Natural killer cell (primary cell): ENCODE data around the gene TBKBP1. TPM values are rescaled to one million over a fixed set of nuclear protein-coding genes. Genes with fewer than 3 reads are reported as not detected.

ENCODE experiments used
- ATAC-seq, 3 donors: fragments of 150-1000 bp in 2 of 3; fragments of 200-7000 bp in 1 of 3; cut with Tn5 transposase; 1 replicate in 1 of 3; 2 replicates in 2 of 3; pipeline ENCODE4 v1.10.0; 2021; ENCODE audit warnings: mild to moderate bottlenecking in 2 of 3, moderate library complexity in 2 of 3
- DNase-seq, 2 donors: peaks; one replicate each; pipeline versions ENCODE4 v3.0.0 to v3.0.0-alpha.2; 2013 to 2021; ENCODE audit warnings: mixed read lengths in 1 of 2
- H3K27ac ChIP-seq: one replicate; pipeline ENCODE4 v1.5.1; 2013; ENCODE audit warnings: mild to moderate bottlenecking, low read length
- H3K27me3 ChIP-seq: one replicate; pipeline ENCODE4 v1.6.1; 2013; ENCODE audit warnings: low read length; ENCODE audit not compliant: control insufficient read depth, insufficient read depth
- H3K36me3 ChIP-seq: one replicate; pipeline ENCODE4 v1.6.1; 2013; ENCODE audit warnings: low read length; ENCODE audit not compliant: control insufficient read depth, insufficient read depth
- H3K4me1 ChIP-seq: one replicate; pipeline ENCODE4 v1.6.1; 2013; ENCODE audit warnings: low read length; ENCODE audit not compliant: control insufficient read depth, insufficient read depth
- H3K4me3 ChIP-seq: one replicate; pipeline ENCODE4 v1.5.1; 2013; ENCODE audit warnings: low read length
- H3K9me3 ChIP-seq: one replicate; pipeline ENCODE4 v1.6.1; 2013; ENCODE audit warnings: low read length; ENCODE audit not compliant: control insufficient read depth, insufficient read depth
- H3K27ac Mint-ChIP-seq, 2 donors: one replicate each; pipeline ENCODE4 v1.8.0; 2022; ENCODE audit warnings: mild to moderate bottlenecking in 2 of 2, mixed read lengths in 2 of 2, moderate library complexity in 1 of 2
- H3K27me3 Mint-ChIP-seq, 2 donors: one replicate each; pipeline ENCODE4 v1.8.0; 2022; ENCODE audit warnings: low read depth in 2 of 2, mixed read lengths in 2 of 2
- H3K36me3 Mint-ChIP-seq: one replicate; pipeline ENCODE4 v1.8.0; 2022; ENCODE audit warnings: mixed read lengths
- H3K4me1 Mint-ChIP-seq, 2 donors: one replicate each; pipeline ENCODE4 v1.8.0; 2022; ENCODE audit warnings: mixed read lengths in 2 of 2
- H3K4me3 Mint-ChIP-seq: one replicate; pipeline ENCODE4 v1.8.0; 2022; ENCODE audit warnings: mild to moderate bottlenecking, moderate library complexity, mixed read lengths
- H3K9me3 Mint-ChIP-seq, 2 donors: one replicate each; pipeline ENCODE4 v1.8.0; 2022; ENCODE audit warnings: mixed read lengths in 2 of 2
- WGBS: methylation state at CpG from one replicate; pipeline ENCODE4 v1.1.7; 2013; ENCODE audit warnings: missing lambda C conversion rate; ENCODE audit not compliant: insufficient coverage; 5-methylcytosine and 5-hydroxymethylcytosine counted together
- intact Hi-C: fragments of 100-400 bp; cut with micrococcal nuclease; formaldehyde crosslinking; loops from one replicate; pipeline ENCODE4 v1.14.2; 2022
- total RNA-seq, 4 donors: library from RNA; stranded (reverse); fragments of 120-200 nt in 1 of 4; gene quantifications; one replicate each; pipeline versions ENCODE4 v1.2.3 to v1.2.4, GENCODE V29; 2013 to 2022
- TF ChIP-seq, protein P1 (sequence below): fragments of 200-600 bp; IDR thresholded peaks from one replicate; pipeline ENCODE4 v1.8.0; 2022; ENCODE audit warnings: antibody characterized with exemption

Gene TBKBP1
- total RNA-seq, 3 donors from 2014 or later (not counting 1 experiment from before 2014, with no cell fraction given): 21.4 to 38.9 (median 37.6) TPM

GRCh38 chr17:47757386-47757785 lies 63.4 kb downstream of the TBKBP1 start:
- Mint-ChIP-seq H3K27ac (peak overlapping the region; percentile 20 to 64), H3K36me3 (peaks cover 14% of the 10 kb centered on the region), H3K9me3 (peaks cover 0 to 5% of the 10 kb centered on the region in 2 donors), H3K27me3 (no peaks in the 10 kb centered on the region), H3K4me3 (no peak overlapping the region), H3K4me1 (peaks cover 19 to 31% of the 10 kb centered on the region in 2 donors)
- TF ChIP-seq, protein P1, sequence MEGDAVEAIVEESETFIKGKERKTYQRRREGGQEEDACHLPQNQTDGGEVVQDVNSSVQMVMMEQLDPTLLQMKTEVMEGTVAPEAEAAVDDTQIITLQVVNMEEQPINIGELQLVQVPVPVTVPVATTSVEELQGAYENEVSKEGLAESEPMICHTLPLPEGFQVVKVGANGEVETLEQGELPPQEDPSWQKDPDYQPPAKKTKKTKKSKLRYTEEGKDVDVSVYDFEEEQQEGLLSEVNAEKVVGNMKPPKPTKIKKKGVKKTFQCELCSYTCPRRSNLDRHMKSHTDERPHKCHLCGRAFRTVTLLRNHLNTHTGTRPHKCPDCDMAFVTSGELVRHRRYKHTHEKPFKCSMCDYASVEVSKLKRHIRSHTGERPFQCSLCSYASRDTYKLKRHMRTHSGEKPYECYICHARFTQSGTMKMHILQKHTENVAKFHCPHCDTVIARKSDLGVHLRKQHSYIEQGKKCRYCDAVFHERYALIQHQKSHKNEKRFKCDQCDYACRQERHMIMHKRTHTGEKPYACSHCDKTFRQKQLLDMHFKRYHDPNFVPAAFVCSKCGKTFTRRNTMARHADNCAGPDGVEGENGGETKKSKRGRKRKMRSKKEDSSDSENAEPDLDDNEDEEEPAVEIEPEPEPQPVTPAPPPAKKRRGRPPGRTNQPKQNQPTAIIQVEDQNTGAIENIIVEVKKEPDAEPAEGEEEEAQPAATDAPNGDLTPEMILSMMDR: no peak
- peaks cover 5% of the 10 kb centered on the region for H3K4me1 ChIP-seq
- H3K27me3 ChIP-seq: no peaks in the 10 kb centered on the region
- no peak overlapping the region for H3K27ac ChIP-seq
- WGBS: no CpG with 5 or more reads among the region's 1 CpG
- ATAC-seq (no peak), DNase-seq (no peak)
- H3K9me3 ChIP-seq: peaks cover 10% of the 10 kb centered on the region
- H3K36me3 ChIP-seq: no peaks in the 10 kb centered on the region
- no peak overlapping the region for H3K4me3 ChIP-seq
- intact Hi-C loops: no loop called here

GRCh38 chr17:47760409-47761140 lies 66.6 kb downstream of the TBKBP1 start:
- Histone ChIP-seq H3K4me3 (no peak overlapping the region), H3K27me3 (no peaks in the 10 kb centered on the region), H3K4me1 (peaks cover 14% of the 10 kb centered on the region), H3K36me3 (no peaks in the 10 kb centered on the region), H3K9me3 (peaks cover 10% of the 10 kb centered on the region), H3K27ac (no peak overlapping the region)
- Mint-ChIP-seq H3K27ac (peak overlapping the region in 1 of 2 donors; percentile 29), H3K36me3 (peaks cover 14% of the 10 kb centered on the region), H3K4me3 (no peak overlapping the region), H3K9me3 (peaks cover 0 to 5% of the 10 kb centered on the region in 2 donors), H3K27me3 (no peaks in the 10 kb centered on the region), H3K4me1 (peaks cover 20 to 24% of the 10 kb centered on the region in 2 donors)
- intact Hi-C loops: no loop called here
- WGBS: 94% methylated on average over 5 of the region's 5 CpGs
- ATAC-seq (no peak), DNase-seq (no peak)
- TF ChIP-seq, protein P1: no peak

Other genes starting within 250 kb of the TBKBP1 start
- 100 to 1,000 TPM; 139 to 168 (median 153) TPM for gene NPEPPS, start 163.1 kb upstream of the TBKBP1 start, total RNA-seq
- 100 to 1,000 TPM; 236 to 273 (median 259) TPM for gene KPNB1, start 44.2 kb upstream of the TBKBP1 start, total RNA-seq
- 100 to 1,000 TPM; 234 to 328 (median 257) TPM for gene TBX21, start 39.1 kb downstream of the TBKBP1 start, total RNA-seq
- gene OSBPL7, start 127.6 kb downstream of the TBKBP1 start, total RNA-seq: 100 to 1,000 TPM; 113 to 162 (median 119) TPM
- gene MRPL10, start 137.4 kb downstream of the TBKBP1 start, total RNA-seq: 100 to 1,000 TPM; 106 to 232 (median 144) TPM
- 1 to 10 TPM; 1.7 to 3.1 (median 2.7) TPM for gene LRRC46, start 137.5 kb downstream of the TBKBP1 start, total RNA-seq
- 10 to 100 TPM; 33.7 to 38.0 (median 35.7) TPM for gene SCRN2, start 147.1 kb downstream of the TBKBP1 start, total RNA-seq
- under 1 TPM in 2 of 3 donors, not detected in 1; 0.09 TPM for gene SP6, start 157.0 kb downstream of the TBKBP1 start, total RNA-seq
- gene SP2, start 202.1 kb downstream of the TBKBP1 start, total RNA-seq: 10 to 100 TPM; 29.4 to 44.1 (median 33.1) TPM
- 10 to 100 TPM in 1 of 3 donors, 1 to 10 TPM in 2; 6.0 to 10.9 (median 9.3) TPM for gene PNPO, start 247.4 kb downstream of the TBKBP1 start, total RNA-seq